Subcutaneous adipose tissue (tissue), 4 donors: ENCODE results near the gene GOLGB1. TPM values are rescaled to one million over a fixed set of nuclear protein-coding genes. Genes with fewer than 3 reads are reported as not detected.

Experiments
- CTCF ChIP-seq: fragments of 450-650 bp; IDR thresholded peaks from one replicate; pipeline ENCODE4 v1.5.1; 2016; ENCODE audit warnings: low read depth, mild to moderate bottlenecking, control low read depth, antibody characterized with exemption, moderate library complexity
- total RNA-seq, 4 donors: library from RNA; depleted of rRNA; stranded (reverse); fragments of >200 nt; gene quantifications; one replicate each; pipeline ENCODE4 v1.1.0, GENCODE V29; 2016

GOLGB1 gene
- total RNA-seq, 4 donors from 2014 or later: 69.2 to 91.7 (median 86.4) TPM

- TF ChIP-seq CTCF: no peak
Measured at GRCh38 chr3:121670676-121671075, 78.9 kb downstream of the GOLGB1 start.

- TF ChIP-seq CTCF: no peak
Measured at GRCh38 chr3:121667333-121667732, 82.2 kb downstream of the GOLGB1 start.

DNA sequence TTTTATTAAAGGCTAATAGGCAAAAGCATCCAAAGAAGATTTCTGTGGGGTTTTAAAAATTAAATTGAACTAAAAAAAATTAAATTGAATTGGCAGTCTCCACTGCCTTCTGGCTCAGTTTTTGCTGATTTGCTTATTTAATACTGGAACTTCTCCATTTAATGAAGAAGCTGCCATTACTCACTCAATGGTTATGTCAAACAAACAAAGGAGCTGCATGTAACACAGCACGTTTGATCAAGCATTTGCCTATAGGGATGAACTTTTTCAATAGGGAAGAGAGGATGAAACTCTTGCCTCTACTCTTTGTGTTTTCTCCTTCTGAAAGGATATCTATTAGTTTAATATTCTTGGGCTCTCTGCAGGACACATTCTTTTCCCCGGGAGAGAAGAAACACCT lies 84.1 kb downstream of the GOLGB1 start:
- no peak for TF ChIP-seq CTCF

- no peak for TF ChIP-seq CTCF
Measured at GRCh38 chr3:121663171-121663847, 86.2 kb downstream of the GOLGB1 start.

GRCh38 chr3:121662742-121663141 lies 86.8 kb downstream of the GOLGB1 start:
- TF ChIP-seq CTCF: no peak

DNA sequence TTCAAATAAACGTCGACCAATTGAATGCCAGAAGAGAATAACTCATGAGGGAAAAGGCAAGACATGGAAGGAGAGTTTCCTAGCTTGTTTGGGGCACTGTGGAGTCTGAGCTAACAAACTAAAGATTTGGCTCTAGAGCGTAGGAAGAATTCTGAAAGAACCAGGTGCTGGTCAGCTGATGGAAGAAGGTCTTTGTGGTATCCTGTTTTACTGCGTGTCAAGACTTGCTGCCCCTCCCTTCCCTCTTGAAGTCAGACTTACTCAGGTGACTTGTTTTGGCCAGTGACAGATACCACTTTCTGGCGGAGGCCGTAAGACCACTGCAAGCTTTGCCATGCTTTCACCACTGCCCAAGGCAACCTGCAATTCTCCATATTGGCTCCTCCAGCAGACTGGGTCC lies 88.2 kb downstream of the GOLGB1 start:
- no peak for TF ChIP-seq CTCF

GRCh38 chr3:121660356-121661171 lies 89.0 kb downstream of the GOLGB1 start, which contains the start of gene HCLS1:
Gene HCLS1 (minus strand): TSS chr3:121660903. CDS start chr3:121658347, 2,556 bp downstream.
- TF ChIP-seq CTCF: no peak
